HG02610 (cell line): ENCODE results near the gene ATG7.
"Not testable (repeated sequence)": the region's sequence is repeated elsewhere in the genome, so short reads cannot be mapped to it uniquely, and the experiment has no call there.

Experiments used
- ATAC-seq: cut with Tn5 transposase; IDR thresholded peaks from one replicate; pipeline ENCODE4 v1.9.1; 2021; ENCODE audit warnings: mild to moderate bottlenecking, moderate library complexity; ENCODE audit not compliant: unreplicated experiment

ATG7 gene

GRCh38 chr3:11455956-11456355 lies 183.8 kb downstream of the ATG7 start:
- ATAC-seq: no peak

- no peak for ATAC-seq
Observed at GRCh38 chr3:11457135-11457534, 184.9 kb downstream of the ATG7 start.

GRCh38 chr3:11459186-11459824 lies 187.1 kb downstream of the ATG7 start:
- no peak for ATAC-seq

- no peak for ATAC-seq
Observed at GRCh38 chr3:11461226-11461625, 189.0 kb downstream of the ATG7 start.

GRCh38 chr3:11462673-11463072 lies 190.5 kb downstream of the ATG7 start:
- not testable (repeated sequence) for ATAC-seq

GRCh38 chr3:11463591-11463990 lies 191.4 kb downstream of the ATG7 start:
- ATAC-seq: no peak

GRCh38 chr3:11464356-11464755 lies 192.2 kb downstream of the ATG7 start:
- no peak for ATAC-seq

GRCh38 chr3:11465744-11466616 lies 193.8 kb downstream of the ATG7 start:
- ATAC-seq: no peak

GRCh38 chr3:11467875-11468274 lies 195.7 kb downstream of the ATG7 start:
- no peak for ATAC-seq

- no peak for ATAC-seq
Observed at GRCh38 chr3:11470031-11470853, 198.0 kb downstream of the ATG7 start.

GRCh38 chr3:11475324-11475723 lies 203.1 kb downstream of the ATG7 start:
- ATAC-seq: no peak

GRCh38 chr3:11476735-11477144 lies 204.5 kb downstream of the ATG7 start:
- no peak for ATAC-seq

- no peak for ATAC-seq
Observed at GRCh38 chr3:11477407-11477911, 205.3 kb downstream of the ATG7 start.

- ATAC-seq: no peak
Observed at GRCh38 chr3:11478167-11478566, 206.0 kb downstream of the ATG7 start.

GRCh38 chr3:11479221-11479620 lies 207.0 kb downstream of the ATG7 start:
- ATAC-seq: no peak

GRCh38 chr3:11480663-11481298 lies 208.6 kb downstream of the ATG7 start:
- no peak for ATAC-seq

GRCh38 chr3:11481556-11481955 lies 209.4 kb downstream of the ATG7 start:
- no peak for ATAC-seq

GRCh38 chr3:11482021-11482420 lies 209.8 kb downstream of the ATG7 start:
- ATAC-seq: no peak

GRCh38 chr3:11488356-11488755 lies 216.2 kb downstream of the ATG7 start:
- ATAC-seq: not testable (repeated sequence)

- ATAC-seq: no peak
Observed at GRCh38 chr3:11494131-11494916, 222.1 kb downstream of the ATG7 start.
